Astrocyte (in vitro differentiated cells and primary cell): Measurements from ENCODE around the gene PDE11A.

Source experiments
- EZH2 ChIP-seq: IDR thresholded peaks from 2 replicates; pipeline ENCODE4 v1.6.1; 2012; ENCODE audit warnings: mild to moderate bottlenecking, low read length, inconsistent platforms; ENCODE audit not compliant: insufficient read depth
- TF ChIP-seq, protein P1 (sequence below): IDR thresholded peaks from 2 replicates; pipeline ENCODE4 v1.5.1; 2011; ENCODE audit warnings: low read depth, mild to moderate bottlenecking, inconsistent platforms, low read length, moderate library complexity; ENCODE audit not compliant: insufficient read depth

DNA sequence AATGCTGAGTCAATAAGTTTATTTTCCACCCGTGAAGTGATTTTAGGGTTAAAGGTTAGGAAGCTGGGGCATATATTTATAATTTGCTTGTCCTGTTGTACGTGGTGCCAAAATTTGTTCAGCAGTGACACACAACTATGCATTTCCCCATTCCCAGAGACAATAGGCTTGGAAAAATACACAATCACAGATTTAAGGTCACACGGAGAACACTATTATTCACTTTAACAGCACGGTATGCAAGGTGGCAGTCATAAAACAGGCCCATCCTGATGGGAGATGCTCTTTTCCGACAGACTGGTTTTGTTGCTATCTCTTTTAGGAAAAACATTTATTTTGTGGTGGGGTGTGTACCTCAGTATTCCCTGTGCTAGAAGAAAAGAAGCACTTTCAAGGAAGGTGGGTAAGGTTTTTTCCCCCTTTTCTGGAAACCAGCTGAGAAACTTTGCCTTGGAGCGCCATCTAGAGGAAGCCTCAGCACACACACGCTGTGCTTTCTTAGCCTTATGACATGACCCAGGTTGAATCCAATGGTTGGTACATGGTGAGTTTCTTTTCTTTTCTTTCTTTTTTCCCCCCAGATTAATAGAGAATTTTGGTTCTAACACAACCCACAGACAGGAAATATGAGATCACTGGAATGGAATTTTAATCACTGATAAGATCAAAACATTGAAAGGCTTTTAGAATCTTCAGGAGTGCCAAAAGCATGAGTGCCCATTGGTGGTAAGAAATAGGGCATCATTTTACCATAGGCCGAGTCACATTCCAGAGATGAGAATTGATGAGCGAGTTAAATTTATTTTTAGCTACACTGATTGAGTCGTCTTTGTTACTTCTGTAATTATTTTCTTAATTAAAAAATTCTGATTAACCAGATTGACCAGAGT is 347.9 kb downstream of the PDE11A start:
- TF ChIP-seq, protein P1, sequence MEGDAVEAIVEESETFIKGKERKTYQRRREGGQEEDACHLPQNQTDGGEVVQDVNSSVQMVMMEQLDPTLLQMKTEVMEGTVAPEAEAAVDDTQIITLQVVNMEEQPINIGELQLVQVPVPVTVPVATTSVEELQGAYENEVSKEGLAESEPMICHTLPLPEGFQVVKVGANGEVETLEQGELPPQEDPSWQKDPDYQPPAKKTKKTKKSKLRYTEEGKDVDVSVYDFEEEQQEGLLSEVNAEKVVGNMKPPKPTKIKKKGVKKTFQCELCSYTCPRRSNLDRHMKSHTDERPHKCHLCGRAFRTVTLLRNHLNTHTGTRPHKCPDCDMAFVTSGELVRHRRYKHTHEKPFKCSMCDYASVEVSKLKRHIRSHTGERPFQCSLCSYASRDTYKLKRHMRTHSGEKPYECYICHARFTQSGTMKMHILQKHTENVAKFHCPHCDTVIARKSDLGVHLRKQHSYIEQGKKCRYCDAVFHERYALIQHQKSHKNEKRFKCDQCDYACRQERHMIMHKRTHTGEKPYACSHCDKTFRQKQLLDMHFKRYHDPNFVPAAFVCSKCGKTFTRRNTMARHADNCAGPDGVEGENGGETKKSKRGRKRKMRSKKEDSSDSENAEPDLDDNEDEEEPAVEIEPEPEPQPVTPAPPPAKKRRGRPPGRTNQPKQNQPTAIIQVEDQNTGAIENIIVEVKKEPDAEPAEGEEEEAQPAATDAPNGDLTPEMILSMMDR = peak; percentile 94
- no peak for TF ChIP-seq EZH2
